OCI-LY3 (cell line): ENCODE results near the gene KAZN.

Experiments
- H2AFZ ChIP-seq: fragments of 200-600, 300-600 bp; shearing (Covaris generic); 2 replicates; pipeline ENCODE4 v1.6.0; 2014; ENCODE audit warnings: antibody characterized with exemption, low read depth, low read length
- H3K27ac ChIP-seq: fragments of 200-600, 300-600 bp; sonication (generic); 2 replicates; pipeline ENCODE4 v1.5.1; 2014; ENCODE audit warnings: mild to moderate bottlenecking, low read length, moderate library complexity, mixed read lengths
- H3K27me3 ChIP-seq: fragments of 200-600, 300-600 bp; sonication (generic); 2 replicates; pipeline ENCODE4 v1.6.1; 2014; ENCODE audit warnings: low read depth, low read length, mixed read lengths
- H3K36me3 ChIP-seq: fragments of 200-600, 300-600 bp; sonication (generic); replicated peaks from 2 replicates; pipeline ENCODE3; 2014; ENCODE audit warnings: low read depth, low read length, mixed read lengths
- H3K4me1 ChIP-seq: fragments of 300-600, 200-600 bp; sonication (generic); 2 replicates; pipeline ENCODE4 v1.6.1; 2014; ENCODE audit warnings: low read length, mixed read lengths
- H3K4me2 ChIP-seq: fragments of 200-600, 300-600 bp; sonication (generic); 2 replicates; pipeline ENCODE4 v1.6.1; 2014; ENCODE audit warnings: low read length, mixed read lengths
- H3K4me3 ChIP-seq: fragments of 300-600, 200-600 bp; sonication (generic); 2 replicates; pipeline ENCODE4 v1.5.1; 2014; ENCODE audit warnings: antibody characterized with exemption, mild to moderate bottlenecking, low read length, moderate library complexity
- H3K79me2 ChIP-seq: fragments of 300-600, 200-600 bp; shearing (Covaris generic); 2 replicates; pipeline ENCODE4 v1.6.1; 2014; ENCODE audit warnings: mild to moderate bottlenecking, low read length, mixed read lengths
- H3K9ac ChIP-seq: fragments of 300-600, 200-600 bp; shearing (Covaris generic); 2 replicates; pipeline ENCODE4 v1.6.0; 2014; ENCODE audit warnings: mild to moderate bottlenecking, low read length, moderate library complexity
- H3K9me3 ChIP-seq: fragments of 200-600, 300-600 bp; shearing (Covaris generic); 2 replicates; pipeline ENCODE4 v1.6.1; 2014; ENCODE audit warnings: low read length, mixed read lengths; ENCODE audit not compliant: insufficient read depth
- H4K20me1 ChIP-seq: fragments of 200-600, 300-600 bp; sonication (generic); 2 replicates; pipeline ENCODE4 v1.6.1; 2016; ENCODE audit warnings: low read length, mixed read lengths; ENCODE audit not compliant: insufficient read depth
- EZH2phosphoT487 ChIP-seq: fragments of 200-600 bp; shearing (Covaris generic); IDR thresholded peaks from 2 replicates; pipeline ENCODE4 v1.6.1; 2018; ENCODE audit warnings: antibody characterized with exemption, mixed run types, low read depth
- TF ChIP-seq, protein P1 (sequence below): fragments of 200-600, 300-600 bp; sonication (generic); IDR thresholded peaks from 2 replicates; pipeline ENCODE4 v1.5.1; 2014; ENCODE audit warnings: antibody characterized with exemption, low read length, low read depth

KAZN gene

DNA sequence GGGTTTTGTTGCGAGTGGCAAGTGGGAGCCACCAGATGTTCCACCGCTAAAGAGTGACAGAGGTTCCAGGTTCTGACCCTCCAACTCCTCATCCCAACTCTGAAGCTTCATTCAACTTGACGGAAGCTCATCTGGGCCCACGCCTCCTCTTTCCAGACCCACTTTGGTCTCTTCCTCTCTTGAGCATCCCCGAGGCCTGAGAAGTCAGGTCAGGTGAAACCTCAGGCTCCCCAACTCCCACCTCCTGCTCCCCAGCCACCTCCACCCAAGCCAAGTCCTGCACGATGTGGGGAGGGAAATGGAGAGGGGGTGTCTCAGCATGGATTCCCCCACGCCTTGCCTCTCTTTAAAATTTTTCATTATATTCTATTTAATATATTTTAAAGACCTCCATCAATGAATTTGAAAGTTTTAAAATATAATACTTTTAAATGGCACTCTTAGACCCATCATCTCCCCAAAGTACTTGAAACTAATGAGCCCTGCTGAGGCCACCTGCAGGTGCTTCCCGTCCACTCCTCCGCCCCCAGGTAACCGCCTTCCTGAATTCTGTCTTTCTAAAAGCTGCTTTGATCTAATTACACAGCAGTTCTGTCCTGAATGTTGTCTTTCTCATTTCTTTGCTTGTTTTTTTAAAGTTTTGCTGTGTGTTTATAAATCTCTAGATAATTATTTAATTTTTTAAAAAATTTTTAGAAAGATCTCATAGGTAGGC, 238.1 kb downstream of the KAZN start:
- Histone ChIP-seq H3K4me2 (no peak overlapping the region), H3K27ac (no peak overlapping the region), H3K4me3 (no peak overlapping the region), H3K79me2 (no peaks in the 10 kb centered on the region), H3K9me3 (no peaks in the 10 kb centered on the region), H3K27me3 (no peaks in the 10 kb centered on the region), H3K4me1 (no peaks in the 10 kb centered on the region), H4K20me1 (no peaks in the 10 kb centered on the region), H3K36me3 (no peaks in the 10 kb centered on the region), H3K9ac (no peak overlapping the region), H2AFZ (no peak overlapping the region)
- no peak for TF ChIP-seq EZH2phosphoT487
- TF ChIP-seq, protein P1, sequence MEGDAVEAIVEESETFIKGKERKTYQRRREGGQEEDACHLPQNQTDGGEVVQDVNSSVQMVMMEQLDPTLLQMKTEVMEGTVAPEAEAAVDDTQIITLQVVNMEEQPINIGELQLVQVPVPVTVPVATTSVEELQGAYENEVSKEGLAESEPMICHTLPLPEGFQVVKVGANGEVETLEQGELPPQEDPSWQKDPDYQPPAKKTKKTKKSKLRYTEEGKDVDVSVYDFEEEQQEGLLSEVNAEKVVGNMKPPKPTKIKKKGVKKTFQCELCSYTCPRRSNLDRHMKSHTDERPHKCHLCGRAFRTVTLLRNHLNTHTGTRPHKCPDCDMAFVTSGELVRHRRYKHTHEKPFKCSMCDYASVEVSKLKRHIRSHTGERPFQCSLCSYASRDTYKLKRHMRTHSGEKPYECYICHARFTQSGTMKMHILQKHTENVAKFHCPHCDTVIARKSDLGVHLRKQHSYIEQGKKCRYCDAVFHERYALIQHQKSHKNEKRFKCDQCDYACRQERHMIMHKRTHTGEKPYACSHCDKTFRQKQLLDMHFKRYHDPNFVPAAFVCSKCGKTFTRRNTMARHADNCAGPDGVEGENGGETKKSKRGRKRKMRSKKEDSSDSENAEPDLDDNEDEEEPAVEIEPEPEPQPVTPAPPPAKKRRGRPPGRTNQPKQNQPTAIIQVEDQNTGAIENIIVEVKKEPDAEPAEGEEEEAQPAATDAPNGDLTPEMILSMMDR, result no peak

DNA sequence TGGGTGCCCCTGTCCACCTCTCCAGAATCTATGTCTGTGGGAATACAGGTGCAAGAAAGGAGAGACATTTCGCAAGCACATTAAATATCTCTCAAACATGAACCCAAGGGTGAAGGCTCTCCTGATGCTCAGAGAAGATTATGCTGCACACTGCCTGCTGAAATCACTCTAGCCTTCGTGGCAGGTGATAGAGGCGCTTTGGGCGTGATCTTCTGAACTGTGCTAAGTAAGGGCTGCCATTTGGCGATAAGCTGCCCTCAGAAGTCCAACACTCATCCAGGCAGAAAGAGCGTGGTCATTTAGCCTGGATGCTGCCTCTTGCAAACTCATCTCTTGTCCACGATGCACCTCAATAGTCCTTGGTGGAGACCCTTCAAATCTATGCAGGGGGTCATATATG, 241.9 kb downstream of the KAZN start:
- Histone ChIP-seq H3K4me3 (no peak overlapping the region), H3K79me2 (no peaks in the 10 kb centered on the region), H3K27ac (no peak overlapping the region), H3K36me3 (no peaks in the 10 kb centered on the region), H2AFZ (no peak overlapping the region), H4K20me1 (no peaks in the 10 kb centered on the region), H3K27me3 (no peaks in the 10 kb centered on the region), H3K4me1 (no peaks in the 10 kb centered on the region), H3K9me3 (no peaks in the 10 kb centered on the region), H3K4me2 (no peak overlapping the region), H3K9ac (no peak overlapping the region)
- TF ChIP-seq EZH2phosphoT487, result no peak
- TF ChIP-seq, protein P1, result no peak

DNA sequence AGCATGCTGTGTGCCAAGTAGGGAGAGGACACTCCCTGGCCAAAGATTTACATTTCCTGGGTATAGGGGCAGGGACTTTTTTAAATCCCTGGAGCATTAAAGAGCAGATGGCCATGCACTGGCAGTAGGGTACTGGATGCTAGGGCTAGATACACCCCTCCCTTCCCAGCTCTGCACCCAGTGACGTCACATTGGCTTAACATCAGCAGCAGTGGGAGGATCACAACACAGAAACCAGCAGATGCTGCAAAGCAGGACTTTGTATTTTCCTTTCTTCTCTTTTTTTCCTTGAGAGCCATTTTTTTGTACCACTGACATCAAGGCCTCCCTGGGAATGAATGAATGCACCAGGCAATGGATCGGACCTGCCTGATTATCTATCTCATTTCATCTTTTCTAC, 243.0 kb downstream of the KAZN start:
- no peak overlapping the region for H3K4me2 ChIP-seq
- H3K9ac ChIP-seq, result no peak overlapping the region
- no peaks in the 10 kb centered on the region for H3K9me3 ChIP-seq
- no peak for TF ChIP-seq EZH2phosphoT487
- TF ChIP-seq, protein P1, result no peak
- H3K27me3 ChIP-seq, result no peaks in the 10 kb centered on the region
- H3K79me2 ChIP-seq, result no peaks in the 10 kb centered on the region
- no peak overlapping the region for H3K27ac ChIP-seq
- H4K20me1 ChIP-seq, result no peaks in the 10 kb centered on the region
- H3K4me3 ChIP-seq, result no peak overlapping the region
- H3K36me3 ChIP-seq, result no peaks in the 10 kb centered on the region
- H2AFZ ChIP-seq, result no peak overlapping the region
- no peaks in the 10 kb centered on the region for H3K4me1 ChIP-seq

DNA sequence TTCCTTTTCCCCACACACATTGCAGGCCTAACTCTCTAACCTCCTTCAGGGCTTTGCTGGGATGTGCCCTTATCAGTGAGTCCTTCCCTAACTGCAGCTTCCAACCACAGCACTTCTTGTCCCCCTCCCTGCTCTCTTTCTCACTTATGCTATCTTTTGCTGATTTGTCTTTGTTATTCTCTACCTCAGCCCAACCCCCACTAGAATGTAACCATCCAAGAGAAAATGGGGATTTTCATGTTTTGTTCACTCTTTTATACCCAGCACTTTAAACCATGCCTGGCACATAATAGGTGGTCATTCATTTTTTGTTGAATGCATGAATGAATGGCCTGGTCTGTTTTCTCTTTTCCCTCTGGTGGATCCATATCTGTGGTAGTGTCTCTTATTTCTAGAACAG, 243.5 kb downstream of the KAZN start:
- TF ChIP-seq, protein P1, result no peak
- no peak for TF ChIP-seq EZH2phosphoT487
- H3K4me1 ChIP-seq, result no peaks in the 10 kb centered on the region
- H3K9ac ChIP-seq, result no peak overlapping the region

More for the DNA sequence above, 243.5 kb downstream of the KAZN start:
- H3K79me2 ChIP-seq, result no peaks in the 10 kb centered on the region
- H3K9me3 ChIP-seq, result no peaks in the 10 kb centered on the region
- H4K20me1 ChIP-seq, result no peaks in the 10 kb centered on the region
- H3K27ac ChIP-seq, result no peak overlapping the region
- no peak overlapping the region for H2AFZ ChIP-seq
- no peaks in the 10 kb centered on the region for H3K36me3 ChIP-seq
- H3K4me3 ChIP-seq, result no peak overlapping the region
- H3K27me3 ChIP-seq, result no peaks in the 10 kb centered on the region
- no peak overlapping the region for H3K4me2 ChIP-seq
